H1 (cell line): ENCODE data around the gene ATG4D. TPM values are rescaled to one million over a fixed set of nuclear protein-coding genes. Genes with fewer than 3 reads are reported as not detected.

Experiments
- CTCF ChIA-PET: fragments of 300-600 bp; sonication (Branson Sonifier 250); formaldehyde crosslinking; loops from one replicate; lab custom pipeline; 2021; ENCODE audit not compliant: partially characterized antibody; lab: Charles Lee
- POLR2A ChIA-PET: fragments of 300-600 bp; sonication (Branson Sonifier 250); formaldehyde crosslinking; loops from one replicate; lab custom pipeline; 2021; ENCODE audit warnings: inconsistent platforms; ENCODE audit not compliant: partially characterized antibody; lab: Charles Lee
- DNase-seq, 2 experiments: peaks; one replicate each; pipeline versions ENCODE4 v3.0.0 to v3.0.0-alpha.2; 2010 to 2022; ENCODE audit warnings: low spot score in 2 of 2, low read depth in 1 of 2, mixed read lengths in 1 of 2
- FAIRE-seq: peaks from 2 replicates; lab custom pipeline; 2011; peaks lifted over from hg19 to GRCh38; lab: Jason Lieb, UNC
- H2AFZ ChIP-seq: 2 replicates; pipeline ENCODE4 v1.8.1; 2012; ENCODE audit warnings: low read length, inconsistent platforms
- H2AK5ac ChIP-seq: 2 replicates; pipeline ENCODE4 v1.6.1; 2013; ENCODE audit warnings: low read depth, low read length
- H2BK120ac ChIP-seq: replicated peaks from 2 replicates; pipeline ENCODE3; 2013; ENCODE audit warnings: low read depth, low read length, inconsistent platforms
- H2BK12ac ChIP-seq: 2 replicates; pipeline ENCODE4 v1.6.1; 2013; ENCODE audit warnings: low read depth, low read length
- H2BK15ac ChIP-seq: 2 replicates; pipeline ENCODE4 v1.6.1; 2013; ENCODE audit warnings: low read length
- H2BK20ac ChIP-seq: 2 replicates; pipeline ENCODE4 v1.6.1; 2013; ENCODE audit warnings: low read length
- H2BK5ac ChIP-seq: 2 replicates; pipeline ENCODE4 v1.6.1; 2013; ENCODE audit warnings: low read depth, low read length
- H3K14ac ChIP-seq: 2 replicates; pipeline ENCODE4 v1.6.1; 2013; ENCODE audit warnings: inconsistent platforms; ENCODE audit not compliant: insufficient read length
- H3K18ac ChIP-seq: 2 replicates; pipeline ENCODE4 v1.6.1; 2013; ENCODE audit warnings: low read length; ENCODE audit errors: extremely low read depth
- H3K23ac ChIP-seq: 2 replicates; pipeline ENCODE4 v1.6.1; 2013; ENCODE audit warnings: inconsistent platforms; ENCODE audit not compliant: insufficient read length
- H3K23me2 ChIP-seq: 2 replicates; pipeline ENCODE4 v1.6.1; 2013; ENCODE audit warnings: low read depth, low read length
- H3K27ac ChIP-seq: 2 replicates; pipeline ENCODE4 v1.6.1; 2011; ENCODE audit warnings: low read depth, low read length, inconsistent platforms
- H3K27me3 ChIP-seq, 4 experiments: replicated peaks in 1 of 4; 1 replicate in 1 of 4; 2 replicates in 3 of 4; pipeline versions ENCODE4 v1.6.1 to v1.8.1; 2011 to 2013; ENCODE audit warnings: low read length in 3 of 4, mild to moderate bottlenecking in 3 of 4, inconsistent platforms in 2 of 4, mixed read lengths in 2 of 4, moderate library complexity in 1 of 4; ENCODE audit not compliant: control insufficient read depth in 3 of 4, insufficient read depth in 3 of 4; ENCODE audit errors: extremely low read depth in 1 of 4
- H3K36me3 ChIP-seq, 4 experiments: 2 replicates each; pipeline versions ENCODE4 v1.6.1 to v1.8.1; 2011 to 2013; ENCODE audit warnings: mild to moderate bottlenecking in 4 of 4, low read length in 3 of 4, moderate library complexity in 2 of 4, control low read depth in 1 of 4, inconsistent platforms in 1 of 4; ENCODE audit not compliant: insufficient read depth in 4 of 4, control insufficient read depth in 2 of 4
- H3K4ac ChIP-seq: replicated peaks from 2 replicates; pipeline ENCODE3; 2013; ENCODE audit warnings: low read length, low read depth, mixed read lengths, inconsistent platforms; ENCODE audit not compliant: insufficient read length
- H3K4me1 ChIP-seq, 4 experiments: replicated peaks in 1 of 4; 1 replicate in 1 of 4; 2 replicates in 3 of 4; pipeline versions ENCODE4 v1.6.1 to v1.8.1; 2011 to 2013; ENCODE audit warnings: low read length in 3 of 4, inconsistent platforms in 2 of 4, mixed read lengths in 1 of 4; ENCODE audit not compliant: insufficient read depth in 4 of 4, control insufficient read depth in 3 of 4
- H3K4me2 ChIP-seq, 2 experiments: 2 replicates each; pipeline versions ENCODE4 v1.6.1 to v1.8.1; 2011 to 2013; ENCODE audit warnings: low read depth in 2 of 2, low read length in 2 of 2, control low read depth in 1 of 2, inconsistent platforms in 1 of 2, mild to moderate bottlenecking in 1 of 2; ENCODE audit not compliant: insufficient read depth in 1 of 2
- H3K4me3 ChIP-seq, 4 experiments: fragments of 200-600, 300-600 bp in 1 of 4; sonication (generic), shearing (Covaris generic), sonication (Bioruptor Twin) in 1 of 4; 2 replicates each; pipeline versions ENCODE4 v1.5.1 to v1.8.1; 2011 to 2016; ENCODE audit warnings: low read length in 4 of 4, low read depth in 3 of 4, control low read depth in 2 of 4, inconsistent platforms in 2 of 4, mild to moderate bottlenecking in 2 of 4, mixed read lengths in 1 of 4, moderate library complexity in 1 of 4; ENCODE audit not compliant: insufficient read depth in 2 of 4; ENCODE audit errors: extremely low read depth in 1 of 4
- H3K56ac ChIP-seq: replicated peaks from 2 replicates; pipeline ENCODE3; 2013; ENCODE audit warnings: low read depth, mild to moderate bottlenecking, mixed read lengths, low read length, inconsistent platforms; ENCODE audit not compliant: insufficient read length
- H3K79me1 ChIP-seq: 2 replicates; pipeline ENCODE4 v1.6.1; 2013; ENCODE audit warnings: low read depth, low read length, control low read depth
- H3K79me2 ChIP-seq, 2 experiments: 2 replicates each; pipeline versions ENCODE4 v1.6.1 to v1.8.1; 2012 to 2013; ENCODE audit warnings: low read length in 2 of 2, mild to moderate bottlenecking in 2 of 2, inconsistent platforms in 1 of 2; ENCODE audit not compliant: insufficient read depth in 2 of 2, control insufficient read depth in 1 of 2
- H3K9ac ChIP-seq, 4 experiments: replicated peaks in 1 of 4; 1 replicate in 1 of 4; 2 replicates in 3 of 4; pipeline versions ENCODE4 v1.6.1 to v1.8.1; 2011 to 2013; ENCODE audit warnings: low read depth in 3 of 4, low read length in 3 of 4, control low read depth in 2 of 4, mild to moderate bottlenecking in 2 of 4, moderate library complexity in 2 of 4, inconsistent platforms in 1 of 4; ENCODE audit errors: extremely low read depth in 1 of 4
- H3K9me3 ChIP-seq, 2 experiments: 2 replicates each; pipeline versions ENCODE4 v1.6.1 to v1.8.1; 2012 to 2013; ENCODE audit warnings: mild to moderate bottlenecking in 2 of 2, moderate library complexity in 2 of 2, control low read depth in 1 of 2, inconsistent platforms in 1 of 2, low read depth in 1 of 2, low read length in 1 of 2, mixed read lengths in 1 of 2; ENCODE audit not compliant: insufficient read depth in 2 of 2
- H4K20me1 ChIP-seq, 2 experiments: replicated peaks in 1 of 2; 2 replicates each; pipeline versions ENCODE3 to v1.8.1; 2011 to 2013; ENCODE audit warnings: inconsistent platforms in 2 of 2, low read length in 2 of 2, mild to moderate bottlenecking in 1 of 2; ENCODE audit not compliant: insufficient read depth in 2 of 2, control insufficient read depth in 1 of 2
- H4K5ac ChIP-seq: 2 replicates; pipeline ENCODE4 v1.6.1; 2013; ENCODE audit warnings: low read length, low read depth, mixed read lengths, inconsistent platforms; ENCODE audit not compliant: insufficient read length
- H4K8ac ChIP-seq: 2 replicates; pipeline ENCODE4 v1.8.0; 2013; ENCODE audit warnings: mild to moderate bottlenecking, moderate library complexity, low read length, inconsistent platforms; ENCODE audit not compliant: insufficient read depth; ENCODE audit errors: extremely low read depth
- H4K91ac ChIP-seq: replicated peaks from 2 replicates; pipeline ENCODE3; 2013; ENCODE audit warnings: low read length, mixed read lengths, inconsistent platforms; ENCODE audit not compliant: insufficient read length
- ASH2L ChIP-seq: fragments of 200-600, 300-600 bp; sonication (generic); IDR thresholded peaks from one replicate; pipeline ENCODE4 v1.7.1; 2017; ENCODE audit warnings: low read length
- BCL11A ChIP-seq, 2 experiments: IDR thresholded peaks; one replicate each; pipeline ENCODE4 v1.6.1; 2011; ENCODE audit warnings: low read depth in 2 of 2, low read length in 2 of 2, mild to moderate bottlenecking in 2 of 2
- BRCA1 ChIP-seq: IDR thresholded peaks from 2 replicates; pipeline ENCODE4 v1.6.1; 2012; ENCODE audit warnings: low read depth, low read length, improper control_type of control experiment
- E2F6 ChIP-seq: IDR thresholded peaks from 2 replicates; pipeline ENCODE4 v1.6.1; 2012; ENCODE audit warnings: inconsistent platforms
- KDM1A ChIP-seq: fragments of 200-600, 300-600 bp; sonication (generic); IDR thresholded peaks from 2 replicates; pipeline ENCODE4 v1.7.1; 2016; ENCODE audit warnings: mild to moderate bottlenecking, low read length, borderline replicate concordance
- RNF2 ChIP-seq: fragments of 200-900, 300-1000 bp; sonication (generic); IDR thresholded peaks from 2 replicates; pipeline ENCODE4 v1.7.1; 2016; ENCODE audit warnings: borderline replicate concordance, low read depth, mild to moderate bottlenecking, antibody characterized with exemption, low read length; ENCODE audit not compliant: poor library complexity, severe bottlenecking; ENCODE audit errors: missing control alignments
- RXRA ChIP-seq: IDR thresholded peaks from 2 replicates; pipeline ENCODE4 v1.6.1; 2011; ENCODE audit warnings: low read depth, mild to moderate bottlenecking, low read length, moderate library complexity; ENCODE audit not compliant: insufficient read depth
- SAP30 ChIP-seq: fragments of 300-600 bp; sonication (generic); IDR thresholded peaks from 2 replicates; pipeline ENCODE4 v1.7.1; 2012; ENCODE audit warnings: low read length, moderate library complexity, mild to moderate bottlenecking, inconsistent platforms; ENCODE audit not compliant: insufficient read depth, insufficient replicate concordance
- SIX5 ChIP-seq: IDR thresholded peaks from 2 replicates; pipeline ENCODE4 v1.6.1; 2011; ENCODE audit warnings: mild to moderate bottlenecking, low read depth, low read length
- SP4 ChIP-seq: IDR thresholded peaks from 2 replicates; pipeline ENCODE4 v1.6.1; 2012; ENCODE audit warnings: low read length, inconsistent platforms
- TBP ChIP-seq: IDR thresholded peaks from 2 replicates; pipeline ENCODE4 v1.6.1; 2011; ENCODE audit warnings: low read depth, low read length, improper control_type of control experiment
- WGBS, 2 experiments: shearing (Covaris generic) in 1 of 2; methylation state at CpG; one replicate each; pipeline versions ENCODE4 v1.1.6 to v1.1.7; 2013 to 2015; ENCODE audit warnings: low lambda C conversion rate in 2 of 2, mixed read lengths in 2 of 2, inconsistent platforms in 1 of 2, low coverage in 1 of 2, missing lambda C conversion rate in 1 of 2; ENCODE audit not compliant: insufficient replicate concordance in 2 of 2, insufficient coverage in 1 of 2, insufficient read length in 1 of 2; ENCODE audit errors: extremely low coverage in 1 of 2, missing lambda C conversion rate in 1 of 2; 5-methylcytosine and 5-hydroxymethylcytosine counted together
- polyA plus RNA-seq, 7 experiments: library from polyadenylated mRNA; depleted of rRNA in 3 of 7; stranded (reverse) in 5 of 7; unstranded in 2 of 7; fragments of >200 nt in 5 of 7; fragments of 200-250 nt in 2 of 7; gene quantifications; 1 replicate in 5 of 7; 2 replicates in 1 of 7; 4 replicates in 1 of 7; pipeline versions ENCODE4 v1.2.1 to v1.2.3, GENCODE V29; 2011 to 2013; ENCODE audit warnings: missing spikeins in 2 of 7, mixed read lengths in 2 of 7
- total RNA-seq: library from RNA; stranded (reverse); fragmentation: NEBNext Ultra II Directional; extraction: Animal tissue kit (Norgen Biotek cat#: 25700); gene quantifications from 2 replicates; pipeline ENCODE4 v1.2.1, GENCODE V29; 2021
- TF ChIP-seq, protein P1 (sequence below): IDR thresholded peaks from 2 replicates; pipeline ENCODE4 v1.6.1; 2011; ENCODE audit warnings: low read length, improper control_type of control experiment

The ATG4D gene
- total and polyA plus RNA-seq, 2 of the 8 experiments (the other 6 are each of a cell fraction or from before 2014, with no cell fraction given): 39.6 to 43.7 TPM

- Histone ChIP-seq H4K5ac (no peak overlapping the region), H2AFZ (no peak overlapping the region), H3K79me2 (no peaks in the 10 kb centered on the region), H3K9me3 (no peaks in the 10 kb centered on the region), H3K36me3 (no peaks in the 10 kb centered on the region), H3K14ac (no peak overlapping the region), H4K91ac (no peak overlapping the region), H3K56ac (no peak overlapping the region), H3K27me3 (no peaks in the 10 kb centered on the region), H3K79me1 (no peaks in the 10 kb centered on the region), H3K4me2 (no peak overlapping the region), H4K20me1 (no peaks in the 10 kb centered on the region), H2BK5ac (no peak overlapping the region), H2BK20ac (no peak overlapping the region), H3K9ac (no peak overlapping the region), H3K18ac (no peak overlapping the region), H3K4ac (no peak overlapping the region), H2BK15ac (no peak overlapping the region), H3K4me3 (no peak overlapping the region), H2BK120ac (no peak overlapping the region), H3K27ac (no peak overlapping the region), H2AK5ac (no peak overlapping the region), H3K4me1 (no peaks in the 10 kb centered on the region), H2BK12ac (no peak overlapping the region), H3K23me2 (no peaks in the 10 kb centered on the region), H3K23ac (no peak overlapping the region), H4K8ac (no peak overlapping the region)
- 69% methylated on average over 1 of the region's 1 CpG; no CpG with 5 or more reads in 1 of the 2 experiments for WGBS, 2 experiments
- ChIA-PET CTCF (interaction anchor here (2.7 to 8.3 kb wide), 3 partner anchors 9 to 22 kb away, joined by 10 to 55 read pairs (median 15); no protein-coding TSS in a partner anchor), POLR2A (interaction anchor here (0.9 kb wide), 1 partner anchor 13 kb away, joined by 3 read pairs; no protein-coding TSS in a partner anchor)
- FAIRE-seq (no peak), DNase-seq (no peak)
- TF ChIP-seq RNF2: no peak
- TF ChIP-seq BRCA1: no peak
- no peak for TF ChIP-seq SAP30
- no peak for TF ChIP-seq E2F6
- TF ChIP-seq, protein P1, sequence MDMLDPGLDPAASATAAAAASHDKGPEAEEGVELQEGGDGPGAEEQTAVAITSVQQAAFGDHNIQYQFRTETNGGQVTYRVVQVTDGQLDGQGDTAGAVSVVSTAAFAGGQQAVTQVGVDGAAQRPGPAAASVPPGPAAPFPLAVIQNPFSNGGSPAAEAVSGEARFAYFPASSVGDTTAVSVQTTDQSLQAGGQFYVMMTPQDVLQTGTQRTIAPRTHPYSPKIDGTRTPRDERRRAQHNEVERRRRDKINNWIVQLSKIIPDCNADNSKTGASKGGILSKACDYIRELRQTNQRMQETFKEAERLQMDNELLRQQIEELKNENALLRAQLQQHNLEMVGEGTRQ: no peak
- no peak for TF ChIP-seq ASH2L
- no peak for TF ChIP-seq KDM1A
- no peak for TF ChIP-seq TBP
- no peak for TF ChIP-seq SIX5
- no peak for TF ChIP-seq BCL11A (IDR thresholded peaks at IDR 0.05; ENCODE audit: low read depth in 2 of 2, low read length in 2 of 2)
- no peak for TF ChIP-seq SP4
- no peak for TF ChIP-seq RXRA
Measured at GRCh38 chr19:10532457-10532856, 11.2 kb upstream of the ATG4D start.
